Right lobe of liver (tissue), 4 donors: ENCODE measurements around the gene OPHN1.

Experiments
- CTCF ChIP-seq, 4 donors: fragments of 200-600 bp in 3 of 4; fragments of 450-650 bp in 1 of 4; IDR thresholded peaks; one replicate each; pipeline versions ENCODE4 v1.5.1 to v1.8.0; 2016 to 2022; ENCODE audit warnings: antibody characterized with exemption in 4 of 4, mild to moderate bottlenecking in 2 of 4
- POLR2A ChIP-seq: fragments of 450-650 bp; IDR thresholded peaks from one replicate; pipeline ENCODE4 v1.6.1; 2017; ENCODE audit warnings: antibody characterized with exemption, mild to moderate bottlenecking
- donor health status: DM: no; HTN: no; CAD: no.
- donor health status: DM: no; HTN: no; CAD: no.
- donor health status: DM: no; HTN: yes; CAD: no.

- TF ChIP-seq CTCF (IDR thresholded peaks at IDR 0.05) (no peak), POLR2A (no peak)
Observed at GRCh38 chrX:68199062-68199848, 234.0 kb downstream of the OPHN1 start.
